Fibroblast of lung (primary cell): ENCODE measurements around the gene NDUFS1. TPM values are rescaled to one million over a fixed set of nuclear protein-coding genes. Genes with fewer than 3 reads are reported as not detected.
"Not testable (repeated sequence)": the region's sequence is repeated elsewhere in the genome, so short reads cannot be mapped to it uniquely, and the experiment has no call there.

Source experiments
- DNase-seq, 2 donors: peaks; one replicate each; pipeline versions ENCODE4 v3.0.0 to v3.0.0-alpha.2; 2010; ENCODE audit warnings: low read depth in 2 of 2
- H2AFZ ChIP-seq: 2 replicates; pipeline ENCODE4 v1.5.1; 2012; ENCODE audit warnings: low read length, control low read depth, inconsistent platforms
- H3K27ac ChIP-seq: 2 replicates; pipeline ENCODE4 v1.5.1; 2011; ENCODE audit warnings: low read length, control low read depth; ENCODE audit not compliant: insufficient read depth
- H3K27me3 ChIP-seq: 2 replicates; pipeline ENCODE4 v1.5.1; 2011; ENCODE audit warnings: mild to moderate bottlenecking, low read length; ENCODE audit not compliant: control insufficient read depth, insufficient read depth
- H3K36me3 ChIP-seq: 2 replicates; pipeline ENCODE4 v1.5.1; 2011; ENCODE audit warnings: low read length; ENCODE audit not compliant: control insufficient read depth, insufficient read depth
- H3K4me1 ChIP-seq: 2 replicates; pipeline ENCODE4 v1.5.1; 2011; ENCODE audit warnings: low read length; ENCODE audit not compliant: control insufficient read depth, insufficient read depth; ENCODE audit errors: extremely low read depth
- H3K4me2 ChIP-seq: 2 replicates; pipeline ENCODE4 v1.5.1; 2011; ENCODE audit warnings: low read length, control low read depth; ENCODE audit not compliant: insufficient read depth; ENCODE audit errors: extremely low read depth
- H3K4me3 ChIP-seq, 4 experiments: fragments of 200-600 bp in 1 of 4; sonication (generic) in 1 of 4; replicated peaks in 1 of 4; 2 replicates each; pipeline ENCODE4 v1.5.1; 2011 to 2016; ENCODE audit warnings: low read length in 4 of 4, low read depth in 3 of 4, mild to moderate bottlenecking in 3 of 4, control low read depth in 2 of 4, inconsistent platforms in 1 of 4, mixed read lengths in 1 of 4; ENCODE audit not compliant: insufficient read depth in 1 of 4; ENCODE audit errors: control extremely low read depth in 1 of 4
- H3K79me2 ChIP-seq: 2 replicates; pipeline ENCODE4 v1.5.1; 2012; ENCODE audit warnings: mild to moderate bottlenecking, low read length, inconsistent platforms; ENCODE audit not compliant: control insufficient read depth, insufficient read depth
- H3K9ac ChIP-seq: 2 replicates; pipeline ENCODE4 v1.5.1; 2011; ENCODE audit warnings: mild to moderate bottlenecking, low read length, control low read depth; ENCODE audit not compliant: insufficient read depth
- H3K9me3 ChIP-seq: 2 replicates; pipeline ENCODE4 v1.5.1; 2012; ENCODE audit warnings: low read depth, low read length; ENCODE audit not compliant: control insufficient read depth, insufficient read depth
- H4K20me1 ChIP-seq: 2 replicates; pipeline ENCODE4 v1.5.1; 2011; ENCODE audit warnings: low read length; ENCODE audit not compliant: control insufficient read depth, insufficient read depth; ENCODE audit errors: extremely low read depth
- CTCF ChIP-seq, 2 donors: IDR thresholded peaks in 1 of 2; conservative IDR thresholded peaks in 1 of 2; 1 replicate in 1 of 2; 2 replicates in 1 of 2; pipeline ENCODE4 v1.5.1; 2011 to 2012; ENCODE audit warnings: low read length in 2 of 2, control low read depth in 1 of 2, inconsistent platforms in 1 of 2, low read depth in 1 of 2, mild to moderate bottlenecking in 1 of 2
- EZH2 ChIP-seq: IDR thresholded peaks from 2 replicates; pipeline ENCODE4 v1.5.1; 2012; ENCODE audit warnings: low read length, control low read depth, mild to moderate bottlenecking; ENCODE audit errors: missing control alignments
- polyA plus RNA-seq, 2 donors: library from polyadenylated mRNA; depleted of rRNA in 1 of 2; stranded (reverse) in 1 of 2; unstranded in 1 of 2; fragments of >200 nt; gene quantifications; 2 replicates each; pipeline ENCODE4 v1.2.1, GENCODE V29; 2011 to 2012; ENCODE audit warnings: missing spikeins in 1 of 2
- total RNA-seq: library from RNA; depleted of rRNA; stranded (reverse); fragments of >200 nt; gene quantifications from 2 replicates; pipeline ENCODE4 v1.2.1, GENCODE V29; 2014

NDUFS1 gene
- total and polyA plus RNA-seq, 2 donors (not counting 1 experiment from before 2014, with no cell fraction given): 128 to 133 TPM

GRCh38 chr2:206160807-206161179 lies 1.5 kb upstream of the NDUFS1 start:
- no peak overlapping the region for H3K27ac ChIP-seq
- DNase-seq: no peak

GRCh38 chr2:206160125-206160806 lies 1.0 kb upstream of the NDUFS1 start:
- Histone ChIP-seq H3K79me2 (peaks cover 65% of the 10 kb centered on the region), H3K9me3 (no peaks in the 10 kb centered on the region), H2AFZ (no peak overlapping the region), H3K36me3 (peaks cover 3% of the 10 kb centered on the region), H3K4me3 (peak overlapping the region; percentile 61 to 99 (median 80)), H4K20me1 (no peaks in the 10 kb centered on the region), H3K4me1 (peaks cover 4% of the 10 kb centered on the region), H3K9ac (peak overlapping the region; percentile 73), H3K27me3 (no peaks in the 10 kb centered on the region), H3K4me2 (peak overlapping the region; percentile 91), H3K27ac (peak overlapping the region; percentile 87)
- no peak for TF ChIP-seq EZH2
- no peak for TF ChIP-seq CTCF (conservative IDR thresholded peaks at IDR 0.05 in 1 of 2, IDR thresholded peaks at IDR 0.05 in 1 of 2; ENCODE audit: low read depth in 1 of 2, low read length in 2 of 2)
- DNase-seq: peak in 1 of 2 donors; percentile 51

More at GRCh38 chr2:206160807-206161179, 1.5 kb upstream of the NDUFS1 start:
- H3K4me2 ChIP-seq: peak overlapping the region; percentile 91
- H3K4me3 ChIP-seq: peak overlapping the region; percentile 61 to 99 (median 80)
- H3K4me1 ChIP-seq: peaks cover 4% of the 10 kb centered on the region
- peaks cover 59% of the 10 kb centered on the region for H3K79me2 ChIP-seq
- no peak for TF ChIP-seq CTCF (conservative IDR thresholded peaks at IDR 0.05 in 1 of 2, IDR thresholded peaks at IDR 0.05 in 1 of 2; ENCODE audit: low read depth in 1 of 2, low read length in 2 of 2)
- TF ChIP-seq EZH2: no peak
- H3K27me3 ChIP-seq: no peaks in the 10 kb centered on the region
- H2AFZ ChIP-seq: no peak overlapping the region
- no peaks in the 10 kb centered on the region for H4K20me1 ChIP-seq
- peak overlapping the region; percentile 73 for H3K9ac ChIP-seq
- H3K36me3 ChIP-seq: peaks cover 3% of the 10 kb centered on the region
- H3K9me3 ChIP-seq: no peaks in the 10 kb centered on the region

- Histone ChIP-seq H3K9ac (peak overlapping the region; percentile 73), H3K4me1 (peaks cover 4% of the 10 kb centered on the region), H3K27ac (peak overlapping the region; percentile 87), H3K4me2 (peak overlapping the region; percentile 75), H3K79me2 (peaks cover 77% of the 10 kb centered on the region), H2AFZ (peak overlapping the region; percentile 75), H4K20me1 (no peaks in the 10 kb centered on the region), H3K27me3 (no peaks in the 10 kb centered on the region), H3K9me3 (no peaks in the 10 kb centered on the region), H3K4me3 (peak overlapping the region; percentile 56 to 90 (median 65)), H3K36me3 (peaks cover 3% of the 10 kb centered on the region)
- TF ChIP-seq CTCF (conservative IDR thresholded peaks at IDR 0.05 in 1 of 2, IDR thresholded peaks at IDR 0.05 in 1 of 2; ENCODE audit: low read depth in 1 of 2, low read length in 2 of 2): no peak
- TF ChIP-seq EZH2: no peak
- DNase-seq: peak; percentile 41 to 42
These were observed 490 bp downstream of the NDUFS1 start for GRCh38 chr2:206158563-206159345.

- not testable (repeated sequence) for H3K9ac ChIP-seq, H4K20me1 ChIP-seq, H3K4me2 ChIP-seq, H2AFZ ChIP-seq, H3K4me1 ChIP-seq, H3K9me3 ChIP-seq, H3K36me3 ChIP-seq, H3K27ac ChIP-seq, H3K4me3 ChIP-seq, H3K27me3 ChIP-seq
- DNase-seq: peak in 1 of 2 donors; percentile 6
- peaks cover 83% of the 10 kb centered on the region for H3K79me2 ChIP-seq
These were observed 2.2 kb downstream of the NDUFS1 start for GRCh38 chr2:206157014-206157413.
